Activated naive CD4-positive, alpha-beta T cell treated with anti-CD3 and anti-CD28 coated beads, Interleukin-2, amount 10 ng/mL, durations not matched to agents 5 hours and 36 hours (primary cell): ENCODE data around the gene OCEL1. TPM values are rescaled to one million over a fixed set of nuclear protein-coding genes. Genes with fewer than 3 reads are reported as not detected.

Source experiments
- total RNA-seq, 2 experiments: library from RNA; stranded (reverse); gene quantifications; one replicate each; pipeline ENCODE4 v1.2.3, GENCODE V29; 2021

The OCEL1 gene, protein sequence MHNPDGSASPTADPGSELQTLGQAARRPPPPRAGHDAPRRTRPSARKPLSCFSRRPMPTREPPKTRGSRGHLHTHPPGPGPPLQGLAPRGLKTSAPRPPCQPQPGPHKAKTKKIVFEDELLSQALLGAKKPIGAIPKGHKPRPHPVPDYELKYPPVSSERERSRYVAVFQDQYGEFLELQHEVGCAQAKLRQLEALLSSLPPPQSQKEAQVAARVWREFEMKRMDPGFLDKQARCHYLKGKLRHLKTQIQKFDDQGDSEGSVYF
- 10 to 100 TPM; 29.0 to 32.4 TPM for total RNA-seq

GRCh38 chr19:17226002-17226933 is at the start of gene OCEL1:
Gene OCEL1 (plus strand): TSS chr19:17226226. CDS start chr19:17226248, 22 bp downstream.

GRCh38 chr19:17215127-17215971 is 10.7 kb upstream of the OCEL1 start, which contains the start of gene USE1:
Gene USE1 (plus strand): TSS chr19:17215357. CDS start chr19:17215406, 49 bp downstream.

GRCh38 chr19:17245535-17245984 is 19.5 kb downstream of the OCEL1 start, which contains the start of gene NR2F6:
Gene NR2F6 (minus strand): TSS chr19:17245919. CDS start chr19:17245220, 699 bp downstream.

DNA sequence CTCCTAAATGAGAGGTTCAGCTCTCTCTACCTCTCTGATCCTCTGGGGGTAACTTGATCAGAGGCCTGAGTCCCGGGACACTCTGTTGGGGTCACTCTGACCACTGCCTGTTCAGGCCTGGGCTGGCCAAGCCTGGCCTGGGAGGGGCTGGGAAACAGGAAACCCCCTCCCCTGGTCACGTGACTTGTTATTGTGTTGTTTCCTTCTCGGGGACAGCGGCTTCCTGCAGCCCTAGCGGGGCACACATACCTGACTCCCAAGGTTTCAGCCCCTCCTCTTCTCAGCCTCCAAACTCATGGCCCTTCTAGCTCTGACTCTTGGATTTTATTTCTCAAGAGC is 38.6 kb downstream of the OCEL1 start, which contains the start of gene USHBP1:
TSS of gene USHBP1 (minus strand) at position 105 of the 339 bp plus-strand sequence. CDS start 446 bp downstream, outside the sequence.

DNA sequence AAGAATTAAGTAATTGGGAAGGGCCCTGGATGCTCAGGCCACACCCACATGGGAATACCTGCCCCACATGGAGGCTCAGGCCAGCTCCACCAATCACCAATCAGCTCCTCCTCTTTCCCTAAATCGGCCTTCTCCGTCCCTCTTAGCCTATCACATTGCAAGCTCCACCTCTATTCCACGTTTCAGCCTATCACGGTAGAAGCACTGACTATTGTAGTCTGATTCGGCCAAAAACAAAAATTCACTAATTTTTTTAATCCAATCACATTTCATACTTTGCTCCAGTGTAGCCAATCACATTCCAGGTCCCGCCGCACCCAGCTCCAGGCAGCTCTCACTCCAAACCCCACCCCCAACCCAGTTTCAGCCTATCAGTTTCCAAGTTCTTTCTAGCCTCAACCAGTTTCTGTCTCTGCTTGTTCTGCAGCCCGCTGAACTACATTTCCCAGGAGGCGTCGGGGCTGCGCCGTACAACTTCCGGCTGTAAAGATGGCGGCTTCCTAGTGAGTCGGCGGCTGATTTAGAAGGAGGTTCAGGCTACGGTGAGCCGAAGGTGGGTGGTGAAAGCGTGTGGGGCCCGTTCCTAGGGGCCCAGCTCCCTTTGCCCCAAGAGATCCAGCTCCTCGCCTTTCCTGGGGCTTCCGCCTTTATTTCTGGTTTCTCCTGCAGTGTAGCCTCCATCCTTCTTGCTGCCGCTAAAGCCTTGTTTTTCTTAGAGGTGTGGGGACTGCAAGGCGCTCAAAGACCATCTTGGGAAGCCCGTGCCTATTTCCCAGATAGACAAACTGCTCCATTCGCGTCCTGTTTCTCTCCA is 41.2 kb downstream of the OCEL1 start, which contains the start of gene BABAM1:
TSS of gene BABAM1 (plus strand) at position 469 of the 814 bp plus-strand sequence. CDS start 1,364 bp downstream, outside the sequence.

Other genes starting within 250 kb of the OCEL1 start
- 1 to 10 TPM; 1.6 to 1.7 TPM for gene CPAMD8, start 199.4 kb upstream of the OCEL1 start, total RNA-seq
- gene HAUS8, start 150.8 kb upstream of the OCEL1 start, total RNA-seq = 10 to 100 TPM; 29.1 to 30.9 TPM
- 100 to 1,000 TPM; 209 to 213 TPM for gene MYO9B, start 150.4 kb upstream of the OCEL1 start, total RNA-seq
- gene USE1, start 10.9 kb upstream of the OCEL1 start, total RNA-seq = 10 to 100 TPM; 29.3 to 32.3 TPM
- 1 to 10 TPM; 7.8 to 9.0 TPM for gene NR2F6, start 19.7 kb downstream of the OCEL1 start, total RNA-seq
- gene USHBP1, start 38.5 kb downstream of the OCEL1 start, total RNA-seq = under 1 TPM; 0.26 to 0.66 TPM
- gene BABAM1, start 41.2 kb downstream of the OCEL1 start, total RNA-seq = 10 to 100 TPM; 97.6 to 98.3 TPM
- gene ANKLE1, start 55.7 kb downstream of the OCEL1 start, total RNA-seq = 1 to 10 TPM; 7.0 to 8.2 TPM
- 1 to 10 TPM; 9.2 to 9.6 TPM for gene ABHD8, start 77.2 kb downstream of the OCEL1 start, total RNA-seq
- 10 to 100 TPM; 81.9 to 94.5 TPM for gene MRPL34, start 79.6 kb downstream of the OCEL1 start, total RNA-seq
- gene DDA1, start 83.3 kb downstream of the OCEL1 start, total RNA-seq = 10 to 100 TPM; 47.2 to 52.9 TPM
- 10 to 100 TPM; 16.6 to 17.4 TPM for gene ANO8, start 108.6 kb downstream of the OCEL1 start, total RNA-seq
- gene GTPBP3, start 111.3 kb downstream of the OCEL1 start, total RNA-seq = 10 to 100 TPM; 35.2 to 36.5 TPM
- gene PLVAP, start 151.1 kb downstream of the OCEL1 start, total RNA-seq = under 1 TPM in 1 of 2 experiments, not detected in 1; 0.43 TPM
- gene CCDC194, start 168.0 kb downstream of the OCEL1 start, total RNA-seq = 1 to 10 TPM; 2.1 to 2.2 TPM
- 100 to 1,000 TPM; 104 to 111 TPM for gene BST2, start 179.4 kb downstream of the OCEL1 start, total RNA-seq
- gene MVB12A, start 193.8 kb downstream of the OCEL1 start, total RNA-seq = 10 to 100 TPM; 38.8 to 39.2 TPM
- gene TMEM221, start 222.4 kb downstream of the OCEL1 start, total RNA-seq = not detected
- not detected for gene NXNL1, start 234.7 kb downstream of the OCEL1 start, total RNA-seq
- 1 to 10 TPM; 4.7 to 5.4 TPM for gene SLC27A1, start 244.3 kb downstream of the OCEL1 start, total RNA-seq